ENCODE results near the gene SPPL2B. TPM values are rescaled to one million over a fixed set of nuclear protein-coding genes. Genes with fewer than 3 reads are reported as not detected.

SPPL2B gene
- total and polyA plus RNA-seq, 9 of the 15 experiments (the other 6 are each of a cell fraction or from before 2014, with no cell fraction given) = 0.20 to 81.2 (median 15.1) TPM

DNA sequence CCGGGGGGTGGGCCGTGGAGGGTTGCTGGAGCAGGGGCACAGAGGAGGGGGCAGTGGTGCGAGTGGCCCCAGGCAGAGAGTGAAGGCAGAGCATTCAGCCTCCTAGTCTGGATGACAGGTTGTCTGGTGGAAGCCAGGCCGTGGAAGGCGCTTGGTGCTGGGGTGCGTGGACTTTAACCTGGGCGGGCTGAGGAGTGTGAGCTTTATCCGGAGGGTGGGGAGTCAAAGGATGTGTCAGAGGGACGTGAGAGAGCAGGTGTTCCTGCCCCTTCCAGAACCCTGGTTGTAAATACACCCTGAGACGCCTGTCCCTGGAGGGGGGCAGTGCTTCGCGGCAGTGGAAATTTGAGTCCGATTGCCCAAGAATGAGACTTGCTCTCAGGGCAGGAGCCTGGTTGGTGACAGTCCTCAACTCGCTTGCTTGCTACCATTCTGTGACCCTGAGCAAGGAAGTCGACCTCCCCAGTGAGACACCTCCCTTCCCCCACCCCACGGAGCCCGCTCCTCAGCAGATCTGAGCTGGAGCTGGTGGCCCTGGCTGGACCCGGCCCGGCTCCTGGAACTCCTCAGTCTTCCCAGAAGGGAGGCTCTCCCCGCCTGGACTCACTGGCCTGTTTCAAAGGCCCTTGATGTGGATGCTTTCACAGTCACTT is 2.3 kb downstream of the SPPL2B start:
- 0 out of 2 replicates have a peak, but pooled peaks have one; percentile 9 for TF ChIP-seq ZBTB33 (CRISPR knock-in tag; IDR thresholded peaks at IDR 0.05)
- TF ChIP-seq, protein P1, sequence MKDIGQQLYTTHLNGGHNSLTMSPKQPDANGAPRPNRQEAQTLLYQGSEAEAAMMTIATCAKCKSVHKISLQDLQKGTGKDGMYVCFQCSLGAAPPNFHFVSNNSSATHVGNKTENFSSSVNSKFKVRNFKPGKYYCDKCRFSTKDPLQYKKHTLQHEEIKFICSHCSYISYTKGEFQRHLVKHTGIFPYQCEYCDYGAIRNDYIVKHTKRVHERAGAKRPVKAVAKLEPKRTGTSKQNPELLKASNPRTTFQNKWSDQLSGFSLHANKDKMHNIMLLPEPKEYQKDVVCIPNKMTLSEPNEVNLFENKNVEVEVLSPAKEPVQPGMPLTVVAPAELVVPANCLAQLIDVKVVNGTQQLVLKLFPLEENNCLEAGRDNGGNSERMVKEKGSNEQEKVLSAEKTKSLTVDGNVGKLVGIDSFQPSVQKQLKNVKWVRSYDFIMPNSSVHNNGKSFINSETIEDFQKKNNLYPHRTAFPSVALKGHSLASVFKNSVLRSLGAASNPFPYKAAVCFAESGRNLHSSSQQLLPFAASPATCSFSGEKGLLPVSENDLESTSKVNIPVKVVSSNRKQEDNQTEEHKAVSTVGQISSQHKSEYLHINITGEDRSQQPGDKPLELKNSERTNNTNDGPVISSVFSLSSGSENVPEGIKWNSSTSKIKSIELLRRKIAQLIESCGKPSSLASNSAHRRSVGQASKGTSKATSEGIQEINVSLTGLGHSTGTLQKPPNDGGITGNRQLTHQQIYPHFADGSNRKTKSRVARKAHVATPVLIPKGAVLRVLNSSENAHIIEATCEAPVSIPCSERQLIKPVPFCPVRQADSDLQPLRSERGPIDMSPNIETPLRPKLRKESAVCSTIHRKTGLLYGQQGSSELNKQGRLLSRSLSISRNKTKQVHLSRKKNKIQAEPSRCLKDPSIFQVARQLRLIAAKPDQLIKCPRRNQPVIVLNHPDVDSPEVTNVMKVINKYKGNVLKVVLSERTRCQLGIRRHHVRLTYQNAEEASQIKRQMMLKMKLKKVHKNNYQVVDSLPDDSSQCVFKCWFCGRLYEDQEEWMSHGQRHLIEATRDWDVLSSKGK (CRISPR knock-in tag; IDR thresholded peaks at IDR 0.05) = no peak
- TF ChIP-seq CEBPG (CRISPR knock-in tag; IDR thresholded peaks at IDR 0.05) = 0 out of 2 replicates have a peak, but pooled peaks have one; percentile 25
- TF ChIP-seq CEBPG (tag; conservative IDR thresholded peaks at IDR 0.05 in 1 of 2, IDR thresholded peaks at IDR 0.05 in 1 of 2) = no peak
- no peak for TF ChIP-seq CBX2 (IDR thresholded peaks at IDR 0.05; ENCODE audit: insufficient read depth, low read length, poor library complexity, severe bottlenecking)
- 0 out of 2 replicates have a peak, but pooled peaks have one; percentile 14 for TF ChIP-seq RBFOX2 (IDR thresholded peaks at IDR 0.05; ENCODE audit: low read depth, low read length)
- ATAC-seq (no peak), FAIRE-seq (no peak), DNase-seq (ENCODE audit: extremely low read depth in 1 of 4, low spot score in 3 of 4) (no peak)
- Histone ChIP-seq H3K4me1 (replicated peaks in 1 of 2; ENCODE audit: control insufficient read depth in 2 of 2, insufficient read depth in 2 of 2, low read length in 2 of 2) (peaks cover 28 to 71% of the 10 kb centered on the region in 2 experiments; a peak in 4 of 5 replicates), H3K4me3 (no peak overlapping the region), H3K9me3 (replicated peaks; ENCODE audit: control insufficient read depth, insufficient read depth, low read depth, low read length) (no peaks in the 10 kb centered on the region; the same call in 1 of the 2 replicates), H3K4me2 (ENCODE audit: insufficient read depth, low read length) (peak overlapping the region; percentile 21; the same call in 1 of the 2 replicates), H3K79me2 (ENCODE audit: control insufficient read depth, insufficient read depth, low read length) (peaks cover 89% of the 10 kb centered on the region), H3K9ac (ENCODE audit: insufficient read depth in 1 of 2, low read depth in 2 of 2, low read length in 2 of 2) (peak overlapping the region; percentile 25 to 86; a peak in 3 of 4 replicates), H4K20me1 (replicated peaks; ENCODE audit: control insufficient read depth, insufficient read depth, low read length) (no peaks in the 10 kb centered on the region), H3K27me3 (ENCODE audit: control insufficient read depth in 2 of 2, insufficient read depth in 2 of 2, low read length in 2 of 2) (no peaks in the 10 kb centered on the region), H3K9me1 (ENCODE audit: control insufficient read depth, insufficient read depth, low read length) (no peaks in the 10 kb centered on the region), H3K36me3 (ENCODE audit: control insufficient read depth, insufficient read depth, low read length) (peaks cover 35% of the 10 kb centered on the region), H2AFZ (ENCODE audit: low read depth, low read length) (no peak overlapping the region), H3K27ac (ENCODE audit: extremely low read depth, low read depth, low read length) (peak overlapping the region; percentile 36; the same call in 1 of the 3 replicates)
- ChIA-PET POLR2A (interaction anchor here (0.9 to 1.0 kb wide), 2 partner anchors 15 to 46 kb away, joined by 3 read pairs; no protein-coding TSS in a partner anchor), CTCF (ENCODE audit: low intra/inter-chr PET ratio) (no interaction called here)
- in situ Hi-C loops (cut with MboI) (no loop called here), intact Hi-C loops (cut with micrococcal nuclease) (no loop called here)
- WGBS (ENCODE audit: insufficient coverage, low coverage, missing lambda C conversion rate) = 72% methylated on average over 16 of the region's 20 CpGs
- no TSS peak for BruUV-seq (replicated peaks)

All from K562 (cell line).